VCaP (cell line): ENCODE data around the gene BRWD1.

Experiments
- H3K27ac ChIP-seq: fragments of 450-650 bp; 2 replicates; pipeline ENCODE4 v1.5.1; 2017
- CTCF ChIP-seq: fragments of 450-650 bp; conservative IDR thresholded peaks from 2 replicates; pipeline ENCODE4 v1.5.1; 2017; ENCODE audit warnings: mild to moderate bottlenecking, moderate library complexity

BRWD1 gene

DNA sequence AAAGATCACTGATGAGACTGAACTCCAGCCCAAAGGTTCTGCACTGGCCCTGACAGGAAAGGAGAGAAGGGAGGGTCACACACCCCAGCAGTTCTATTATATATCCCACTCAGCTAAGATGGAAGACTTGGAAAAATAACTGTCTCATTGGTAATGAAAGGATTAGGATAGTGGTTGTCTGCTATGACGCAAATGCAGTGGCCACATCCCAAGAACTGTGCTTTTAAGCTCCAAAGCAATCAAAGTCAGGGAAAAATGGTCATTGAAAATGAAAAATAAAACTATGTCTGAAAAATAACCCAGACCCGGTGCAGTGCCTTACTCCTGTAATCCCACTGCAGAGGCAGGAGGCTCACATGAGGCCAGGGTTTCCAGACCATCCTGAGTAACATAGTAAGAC, 161.2 kb downstream of the BRWD1 start:
- TF ChIP-seq CTCF, result no peak

GRCh38 chr21:39150877-39151276, 162.6 kb downstream of the BRWD1 start:
- no peak for TF ChIP-seq CTCF
- H3K27ac ChIP-seq, result no peak overlapping the region

More for the DNA sequence above, 161.2 kb downstream of the BRWD1 start:
- H3K27ac ChIP-seq, result no peak overlapping the region

DNA sequence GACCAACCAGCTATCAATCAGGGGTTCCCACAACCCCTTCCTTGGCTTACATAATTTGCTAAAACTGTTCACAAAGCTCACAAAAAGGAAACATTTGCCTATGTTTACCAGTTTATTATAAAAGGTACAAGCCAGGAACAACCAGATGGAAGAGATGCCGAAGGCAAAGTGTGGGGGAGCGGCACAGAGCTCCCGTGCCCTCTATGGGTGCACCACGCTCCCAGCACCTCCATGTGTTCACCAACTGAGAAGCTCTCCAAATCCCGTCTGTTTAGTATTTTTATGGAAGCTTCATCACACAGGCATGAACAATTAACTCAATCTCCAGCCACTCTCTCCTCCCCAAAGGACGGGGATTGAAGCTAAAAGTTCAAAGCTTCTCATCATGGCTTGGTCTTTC, 163.1 kb downstream of the BRWD1 start:
- no peak for TF ChIP-seq CTCF
- no peak overlapping the region for H3K27ac ChIP-seq

- H3K27ac ChIP-seq, result no peak overlapping the region
- no peak for TF ChIP-seq CTCF
These were observed 163.6 kb downstream of the BRWD1 start for GRCh38 chr21:39149882-39150281.

DNA sequence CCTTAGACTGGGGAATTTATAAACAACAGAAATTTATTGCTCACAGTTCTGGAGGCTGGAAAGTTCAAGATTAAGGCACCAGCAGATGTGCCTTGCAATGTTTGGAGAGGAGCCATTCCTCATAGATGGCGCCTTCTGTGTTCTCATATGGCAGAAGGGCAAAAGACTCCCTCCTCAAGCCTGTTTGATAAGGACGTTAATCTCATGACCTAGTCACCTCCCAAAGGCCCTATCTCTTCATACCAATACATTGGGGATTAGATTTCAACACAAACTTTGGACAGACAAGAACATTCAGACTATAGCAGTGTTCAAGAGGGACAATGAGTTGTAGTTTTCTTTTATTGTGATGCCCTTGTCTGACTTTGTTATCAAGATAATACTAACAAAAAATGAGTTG, 164.5 kb downstream of the BRWD1 start:
- H3K27ac ChIP-seq, result no peak overlapping the region
- no peak for TF ChIP-seq CTCF

GRCh38 chr21:39144191-39144590, 169.2 kb downstream of the BRWD1 start:
- no peak overlapping the region for H3K27ac ChIP-seq
- TF ChIP-seq CTCF, result no peak

DNA sequence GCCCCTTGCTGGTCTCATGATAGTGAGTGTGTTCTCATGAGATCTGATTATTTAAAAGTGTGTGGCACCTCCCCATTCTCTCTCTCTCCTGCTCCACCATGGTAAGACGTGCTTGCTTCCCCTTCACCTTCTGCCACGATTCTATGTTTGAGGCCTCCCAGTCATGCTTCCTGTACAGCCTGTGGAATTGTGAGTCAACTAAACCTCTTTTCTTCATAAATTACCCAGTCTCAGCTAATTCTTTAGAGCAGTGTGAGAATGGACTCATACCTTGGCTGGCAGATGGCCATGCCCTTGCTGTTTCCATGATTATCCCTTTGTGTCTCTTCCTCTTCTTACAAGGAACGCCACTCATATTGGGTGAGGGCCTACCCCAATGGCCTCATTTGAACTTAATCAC, 170.5 kb downstream of the BRWD1 start:
- no peak overlapping the region for H3K27ac ChIP-seq

More for the DNA sequence above, 170.5 kb downstream of the BRWD1 start:
- no peak for TF ChIP-seq CTCF
